Muscle of leg (tissue), 11 donors: Measurements from ENCODE around the gene FAM200A. TPM values are rescaled to one million over a fixed set of nuclear protein-coding genes. Genes with fewer than 3 reads are reported as not detected.
"Not testable (repeated sequence)": the region's sequence is repeated elsewhere in the genome, so short reads cannot be mapped to it uniquely, and the experiment has no call there.

ENCODE experiments used
- DNase-seq: peaks from one replicate; pipeline ENCODE4 v3.0.0; 2013
- H3K27ac ChIP-seq: one replicate; pipeline ENCODE4 v1.5.1; 2013; ENCODE audit warnings: mild to moderate bottlenecking, low read length, control low read depth
- H3K27me3 ChIP-seq: one replicate; pipeline ENCODE4 v1.6.1; 2013; ENCODE audit warnings: low read length; ENCODE audit not compliant: control insufficient read depth, insufficient read depth
- H3K36me3 ChIP-seq: one replicate; pipeline ENCODE4 v1.6.1; 2013; ENCODE audit warnings: low read length; ENCODE audit not compliant: control insufficient read depth, insufficient read depth
- H3K4me1 ChIP-seq: one replicate; pipeline ENCODE4 v1.6.1; 2013; ENCODE audit warnings: low read length; ENCODE audit not compliant: control insufficient read depth, insufficient read depth
- H3K4me3 ChIP-seq: one replicate; pipeline ENCODE4 v1.5.1; 2013; ENCODE audit warnings: low read length, control low read depth
- H3K9me3 ChIP-seq: replicated peaks from 2 replicates; pipeline ENCODE4 v1.6.1; 2013; ENCODE audit warnings: low read depth, low read length; ENCODE audit not compliant: control insufficient read depth
- WGBS: methylation state at CpG from one replicate; pipeline ENCODE4 v1.1.5; 2013; ENCODE audit warnings: missing lambda C conversion rate; ENCODE audit not compliant: insufficient coverage; 5-methylcytosine and 5-hydroxymethylcytosine counted together
- polyA plus RNA-seq, 8 donors: library from polyadenylated mRNA; unstranded; fragments of 120-200 nt; gene quantifications; one replicate each; pipeline versions ENCODE4 v1.2.1 to v1.2.3, GENCODE V29; 2013; ENCODE audit warnings: inconsistent platforms in 1 of 8, low replicate concordance in 1 of 8; ENCODE audit not compliant: insufficient read length in 8 of 8, insufficient read depth in 1 of 8
- total RNA-seq: library from RNA; stranded (reverse); fragments of 120-200 nt; gene quantifications from one replicate; pipeline ENCODE4 v1.2.4, GENCODE V29; 2013

FAM200A gene
- total and polyA plus RNA-seq, 9 donors = 8.0 to 10.1 (median 8.9) TPM

DNA sequence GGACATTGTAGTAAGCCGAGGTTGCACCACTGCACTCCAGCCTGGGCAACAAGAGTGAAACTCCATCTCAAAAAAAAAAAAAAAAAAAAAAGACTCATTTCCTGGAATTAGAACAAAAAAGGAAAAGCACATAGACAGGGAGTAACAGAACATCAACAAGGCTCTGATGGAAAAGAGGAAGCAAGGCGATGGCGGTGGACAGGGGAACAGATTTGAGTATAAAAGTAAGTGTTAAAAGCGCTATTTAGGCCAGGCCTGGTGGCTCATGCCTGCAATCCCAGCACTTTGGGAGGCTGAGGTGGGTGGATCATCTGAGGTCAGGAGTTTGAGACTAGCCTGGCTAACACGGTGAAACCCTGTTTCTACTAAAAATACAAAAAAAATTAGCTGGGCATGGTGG is 6.6 kb downstream of the FAM200A start:
- WGBS = 100% methylated on average over 3 of the region's 5 CpGs
- H3K4me3 ChIP-seq, H3K27me3 ChIP-seq, H3K4me1 ChIP-seq, H3K36me3 ChIP-seq, DNase-seq, H3K27ac ChIP-seq: not testable (repeated sequence)
- peaks cover 50% of the 10 kb centered on the region for H3K9me3 ChIP-seq

DNA sequence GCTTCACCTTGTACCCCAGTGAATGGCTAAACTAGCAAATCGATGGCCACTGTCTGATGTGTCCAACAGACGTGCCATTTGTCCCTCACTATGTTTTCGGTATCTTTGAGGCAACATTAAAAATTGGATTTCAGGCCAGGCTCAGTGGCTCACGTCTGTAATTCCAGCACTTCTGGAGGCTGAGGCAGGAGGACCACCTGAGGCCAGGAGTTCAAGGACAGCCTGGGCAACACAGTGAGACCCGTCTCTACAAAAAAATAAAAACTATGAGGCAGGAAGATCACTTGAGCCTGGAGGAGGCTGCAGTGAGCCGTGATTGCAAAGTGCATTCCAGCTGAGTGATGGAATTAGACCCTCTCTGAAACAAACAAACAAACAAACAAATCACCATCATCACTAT is 8.0 kb downstream of the FAM200A start:
- H3K36me3 ChIP-seq = peaks cover 7% of the 10 kb centered on the region
- no peaks in the 10 kb centered on the region for H3K27me3 ChIP-seq
- no peak for DNase-seq
- H3K4me3 ChIP-seq = no peak overlapping the region
- no peaks in the 10 kb centered on the region for H3K4me1 ChIP-seq
- H3K27ac ChIP-seq = no peak overlapping the region
- WGBS = 98% methylated on average over 4 of the region's 6 CpGs
- H3K9me3 ChIP-seq = peaks cover 58% of the 10 kb centered on the region

- 94% methylated on average over 34 of the region's 34 CpGs for WGBS
Measured at GRCh38 chr7:99543081-99543671, 8.7 kb downstream of the FAM200A start.

GRCh38 chr7:99541212-99541611 is 10.7 kb downstream of the FAM200A start:
- Histone ChIP-seq H3K27me3 (no peaks in the 10 kb centered on the region), H3K36me3 (no peaks in the 10 kb centered on the region), H3K4me1 (no peaks in the 10 kb centered on the region), H3K27ac (no peak overlapping the region), H3K4me3 (no peak overlapping the region), H3K9me3 (peaks cover 55% of the 10 kb centered on the region)
- 98% methylated on average over 5 of the region's 9 CpGs for WGBS
- no peak for DNase-seq

More at GRCh38 chr7:99543081-99543671, 8.7 kb downstream of the FAM200A start:
- no peak overlapping the region for H3K4me3 ChIP-seq
- no peak for DNase-seq
- no peak overlapping the region for H3K27ac ChIP-seq
- H3K27me3 ChIP-seq = no peaks in the 10 kb centered on the region
- H3K36me3 ChIP-seq = peaks cover 5% of the 10 kb centered on the region
- H3K4me1 ChIP-seq = no peaks in the 10 kb centered on the region
- peaks cover 58% of the 10 kb centered on the region for H3K9me3 ChIP-seq

DNA sequence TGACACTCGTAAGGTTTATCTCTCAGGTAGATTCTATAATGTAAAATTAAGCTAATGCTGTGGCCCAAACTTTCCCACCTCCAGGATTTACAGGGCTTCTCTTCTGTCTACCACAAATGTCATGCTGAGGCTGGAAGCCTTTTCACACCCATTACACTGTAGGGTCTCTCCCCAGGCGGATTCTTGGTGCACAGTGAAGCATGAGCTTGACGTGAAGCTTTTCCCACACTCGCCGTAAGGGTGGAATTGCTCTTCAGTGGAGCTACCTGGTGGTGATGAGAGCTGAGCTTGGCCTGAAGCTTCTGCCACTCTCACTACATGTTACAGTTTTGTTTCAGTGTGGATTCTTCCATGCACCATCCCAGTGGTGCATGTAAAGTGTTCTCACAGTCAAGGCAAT is 11.4 kb downstream of the FAM200A start:
- Histone ChIP-seq H3K4me1 (no peaks in the 10 kb centered on the region), H3K9me3 (peaks cover 55% of the 10 kb centered on the region)
- WGBS = no CpG with 5 or more reads among the region's 5 CpGs

GRCh38 chr7:99539213-99539811 is 12.6 kb downstream of the FAM200A start:
- no peak for DNase-seq
- no peaks in the 10 kb centered on the region for H3K36me3 ChIP-seq
- H3K4me3 ChIP-seq = no peak overlapping the region
- no peak overlapping the region for H3K27ac ChIP-seq
- H3K9me3 ChIP-seq = peaks cover 56% of the 10 kb centered on the region
- 60% methylated on average over 1 of the region's 7 CpGs for WGBS
- no peaks in the 10 kb centered on the region for H3K27me3 ChIP-seq
- H3K4me1 ChIP-seq = no peaks in the 10 kb centered on the region

More for the DNA sequence above, 11.4 kb downstream of the FAM200A start:
- H3K27ac ChIP-seq = no peak overlapping the region
- H3K36me3 ChIP-seq = no peaks in the 10 kb centered on the region
- no peak overlapping the region for H3K4me3 ChIP-seq
- no peaks in the 10 kb centered on the region for H3K27me3 ChIP-seq
- no peak for DNase-seq

DNA sequence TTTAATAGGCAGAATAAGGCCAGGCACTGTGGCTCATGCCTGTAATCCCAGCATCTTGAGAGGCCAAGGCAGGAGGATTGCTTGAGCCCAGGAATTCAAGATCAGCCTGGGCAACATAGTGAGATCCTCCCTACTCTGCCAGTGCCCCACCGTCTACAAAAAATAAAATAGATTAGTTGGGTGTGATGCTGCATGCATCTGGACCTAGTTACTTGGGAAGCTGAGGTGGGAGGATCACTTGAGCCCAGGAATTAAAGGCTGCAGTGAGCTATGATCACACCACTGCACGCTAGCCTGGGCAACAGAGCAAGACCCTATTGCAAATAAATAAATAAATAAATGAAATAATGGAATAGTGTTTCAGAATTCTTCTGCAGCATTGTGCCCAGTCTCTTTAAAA is 16.2 kb downstream of the FAM200A start:
- WGBS = no CpG with 5 or more reads among the region's 2 CpGs
- H3K27me3 ChIP-seq = no peaks in the 10 kb centered on the region
- H3K4me3 ChIP-seq = no peak overlapping the region
- peaks cover 62% of the 10 kb centered on the region for H3K9me3 ChIP-seq
- DNase-seq = no peak
- H3K4me1 ChIP-seq = no peaks in the 10 kb centered on the region
- peaks cover 28% of the 10 kb centered on the region for H3K36me3 ChIP-seq
- no peak overlapping the region for H3K27ac ChIP-seq

DNA sequence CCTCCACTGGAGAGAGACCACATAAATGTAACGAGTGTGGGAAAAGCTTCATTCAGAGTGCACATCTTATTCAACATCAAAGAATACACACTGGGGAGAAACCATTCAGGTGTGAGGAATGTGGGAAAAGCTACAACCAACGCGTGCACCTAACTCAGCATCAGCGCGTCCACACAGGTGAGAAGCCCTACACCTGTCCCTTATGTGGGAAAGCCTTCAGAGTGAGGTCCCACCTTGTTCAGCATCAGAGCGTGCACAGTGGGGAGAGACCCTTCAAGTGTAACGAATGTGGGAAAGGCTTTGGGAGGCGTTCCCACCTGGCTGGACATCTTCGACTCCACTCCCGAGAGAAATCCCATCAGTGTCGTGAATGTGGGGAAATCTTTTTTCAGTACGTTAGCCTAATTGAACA is 20.6 kb downstream of the FAM200A start:
- Histone ChIP-seq H3K9me3 (peaks cover 59% of the 10 kb centered on the region), H3K4me3 (no peak overlapping the region), H3K4me1 (no peaks in the 10 kb centered on the region), H3K27ac (no peak overlapping the region), H3K36me3 (peaks cover 60% of the 10 kb centered on the region), H3K27me3 (no peaks in the 10 kb centered on the region)
- WGBS = 98% methylated on average over 11 of the region's 12 CpGs
- no peak for DNase-seq

GRCh38 chr7:99525713-99526440 is 26.0 kb downstream of the FAM200A start:
- 96% methylated on average over 19 of the region's 21 CpGs for WGBS
- no peaks in the 10 kb centered on the region for H3K27me3 ChIP-seq
- DNase-seq = no peak
- peaks cover 21% of the 10 kb centered on the region for H3K9me3 ChIP-seq
- H3K4me1 ChIP-seq = no peaks in the 10 kb centered on the region
- H3K27ac ChIP-seq = no peak overlapping the region
- no peak overlapping the region for H3K4me3 ChIP-seq
- peaks cover 52% of the 10 kb centered on the region for H3K36me3 ChIP-seq

DNA sequence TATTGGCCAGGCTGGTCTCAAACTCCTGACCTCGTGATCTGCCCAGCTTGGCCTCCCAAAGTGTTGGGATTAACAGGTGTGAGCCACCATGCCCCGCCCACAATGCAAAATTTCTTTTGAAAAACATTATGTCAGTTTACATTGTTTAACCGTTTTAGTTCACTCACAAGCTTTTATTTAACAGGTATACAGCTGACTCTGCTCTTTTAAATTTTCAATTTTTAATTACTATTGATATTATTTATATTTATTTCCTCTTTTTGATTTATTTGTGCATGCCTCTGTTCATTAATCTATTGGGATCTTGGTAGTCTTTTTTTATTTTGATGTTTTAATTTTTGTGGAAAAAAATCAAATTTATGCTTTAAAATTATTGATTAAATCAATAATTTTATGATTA is 30.5 kb downstream of the FAM200A start:
- WGBS = no CpG with 5 or more reads among the region's 3 CpGs
- H3K36me3 ChIP-seq = peaks cover 44% of the 10 kb centered on the region

More for the DNA sequence above, 30.5 kb downstream of the FAM200A start:
- no peaks in the 10 kb centered on the region for H3K4me1 ChIP-seq
- no peak overlapping the region for H3K27ac ChIP-seq
- no peaks in the 10 kb centered on the region for H3K27me3 ChIP-seq
- no peaks in the 10 kb centered on the region for H3K9me3 ChIP-seq
- no peak for DNase-seq
- no peak overlapping the region for H3K4me3 ChIP-seq
